SK-N-SH (cell line): ENCODE measurements around the gene SLC12A6. TPM values are rescaled to one million over a fixed set of nuclear protein-coding genes. Genes with fewer than 3 reads are reported as not detected.

Experiments used
- CTCF ChIA-PET: fragments of 300-600, 350-600 bp; formaldehyde crosslinking; extraction: SDS; loops from one replicate; lab custom pipeline; 2021; lab: Yijun Ruan, JAX
- POLR2A ChIA-PET: fragments of 350-600 bp; sonication (Branson Sonifier 250); formaldehyde crosslinking; extraction: SDS; loops from one replicate; lab custom pipeline; 2020; ENCODE audit warnings: antibody characterized with exemption, inconsistent platforms; lab: Yijun Ruan, JAX
- DNase-seq: peaks from one replicate; pipeline ENCODE4 v3.0.0; 2012
- H2AFZ ChIP-seq: fragments of 200-600 bp; sonication (generic); 2 replicates; pipeline ENCODE4 v1.8.1; 2016; ENCODE audit warnings: antibody characterized with exemption, mild to moderate bottlenecking, low read depth
- H3F3A ChIP-seq: fragments of 200-600 bp; sonication (generic); replicated peaks from 2 replicates; pipeline ENCODE3; 2016; ENCODE audit warnings: antibody characterized with exemption, mild to moderate bottlenecking; ENCODE audit not compliant: insufficient read depth
- H3K27ac ChIP-seq, 2 experiments: fragments of 200-500 bp in 1 of 2; fragments of 200-600 bp in 1 of 2; sonication (Bioruptor generic) in 1 of 2; sonication (generic), shearing (Covaris generic) in 1 of 2; 2 replicates each; pipeline versions ENCODE4 v1.5.1 to v1.6.1; 2014 to 2016; ENCODE audit warnings: low read depth in 2 of 2, inconsistent platforms in 1 of 2, low read length in 1 of 2, mild to moderate bottlenecking in 1 of 2, mixed read lengths in 1 of 2
- H3K27me3 ChIP-seq: fragments of 200-600 bp; sonication (generic), shearing (Covaris generic); 2 replicates; pipeline ENCODE4 v1.6.1; 2016; ENCODE audit warnings: mixed run types; ENCODE audit not compliant: insufficient read depth
- H3K36me3 ChIP-seq, 2 experiments: fragments of 200-500 bp in 1 of 2; fragments of 200-600 bp in 1 of 2; sonication (Bioruptor generic) in 1 of 2; sonication (generic) in 1 of 2; replicated peaks in 1 of 2; 2 replicates each; pipeline versions ENCODE3 to v1.5.1; 2014 to 2016; ENCODE audit warnings: low read length in 1 of 2, mild to moderate bottlenecking in 1 of 2; ENCODE audit not compliant: insufficient read depth in 2 of 2, control insufficient read depth in 1 of 2
- H3K4me1 ChIP-seq, 2 experiments: fragments of 200-500 bp in 1 of 2; fragments of 200-600 bp in 1 of 2; sonication (Bioruptor generic) in 1 of 2; sonication (generic), shearing (Covaris generic) in 1 of 2; 2 replicates each; pipeline versions ENCODE4 v1.5.1 to v1.6.1; 2014 to 2016; ENCODE audit warnings: low read depth in 1 of 2, low read length in 1 of 2, mixed run types in 1 of 2; ENCODE audit not compliant: insufficient read depth in 2 of 2, control insufficient read depth in 1 of 2
- H3K4me2 ChIP-seq: fragments of 200-600 bp; sonication (generic), shearing (Covaris generic); 2 replicates; pipeline ENCODE4 v1.6.1; 2017; ENCODE audit warnings: mixed run types
- H3K4me3 ChIP-seq, 2 experiments: fragments of 200-500 bp in 1 of 2; fragments of 200-600 bp in 1 of 2; sonication (Bioruptor generic) in 1 of 2; sonication (generic), shearing (Covaris generic) in 1 of 2; 2 replicates each; pipeline versions ENCODE4 v1.5.1 to v1.8.1; 2014 to 2016; ENCODE audit warnings: low read depth in 2 of 2, inconsistent platforms in 1 of 2, low read length in 1 of 2, mild to moderate bottlenecking in 1 of 2, mixed read lengths in 1 of 2, moderate library complexity in 1 of 2
- H3K79me2 ChIP-seq: fragments of 200-600 bp; sonication (generic); 2 replicates; pipeline ENCODE4 v1.8.1; 2017; ENCODE audit warnings: mild to moderate bottlenecking; ENCODE audit not compliant: insufficient read depth
- H3K9ac ChIP-seq: fragments of 200-600 bp; sonication (generic); 2 replicates; pipeline ENCODE4 v1.6.1; 2017; ENCODE audit warnings: mixed run types
- H3K9me2 ChIP-seq: fragments of 200-600 bp; sonication (generic); 2 replicates; pipeline ENCODE4 v1.6.1; 2017; ENCODE audit warnings: mixed run types
- H3K9me3 ChIP-seq: fragments of 200-600 bp; sonication (generic); 2 replicates; pipeline ENCODE4 v1.6.1; 2017; ENCODE audit warnings: mixed run types, mild to moderate bottlenecking, moderate library complexity
- H4K20me1 ChIP-seq: fragments of 200-600 bp; sonication (generic); 2 replicates; pipeline ENCODE4 v1.6.1; 2017; ENCODE audit warnings: mild to moderate bottlenecking, mixed run types; ENCODE audit not compliant: insufficient read depth
- CHD2 ChIP-seq: fragments of 150-350 bp; IDR thresholded peaks from 2 replicates; pipeline ENCODE4 v1.6.1; 2018; ENCODE audit warnings: low read length; ENCODE audit not compliant: partially characterized antibody
- ELF1 ChIP-seq: IDR thresholded peaks from 2 replicates; pipeline ENCODE4 v1.4.0; 2012
- FOXM1 ChIP-seq: IDR thresholded peaks from 2 replicates; pipeline ENCODE4 v1.4.0; 2012; ENCODE audit warnings: low read depth, mild to moderate bottlenecking
- MEF2A ChIP-seq: IDR thresholded peaks from 2 replicates; pipeline ENCODE4 v1.4.0; 2012; ENCODE audit warnings: low read depth, borderline replicate concordance
- RAD21 ChIP-seq: IDR thresholded peaks from 2 replicates; pipeline ENCODE4 v1.6.1; 2012; ENCODE audit warnings: mild to moderate bottlenecking, low read length
- TCF12 ChIP-seq: IDR thresholded peaks from 2 replicates; pipeline ENCODE4 v1.4.0; 2012
- WGBS: methylation state at CpG from one replicate; pipeline ENCODE4 v1.1.6; 2017; ENCODE audit warnings: low lambda C conversion rate; 5-methylcytosine and 5-hydroxymethylcytosine counted together
- polyA plus RNA-seq, 3 experiments: library from polyadenylated mRNA; depleted of rRNA; stranded (reverse); fragments of >200 nt; gene quantifications; 2 replicates each; pipeline ENCODE4 v1.2.3, GENCODE V29; 2012
- TF ChIP-seq, protein P1 (sequence below): IDR thresholded peaks from 2 replicates; pipeline ENCODE4; 2012
- TF ChIP-seq, protein P2 (sequence below): IDR thresholded peaks from 2 replicates; pipeline ENCODE4 v1.4.0; 2012; ENCODE audit warnings: low read depth, borderline replicate concordance
- TF ChIP-seq, protein P3 (sequence below): IDR thresholded peaks from 2 replicates; pipeline ENCODE4 v1.4.0; 2012; ENCODE audit warnings: low read depth, borderline replicate concordance
- TF ChIP-seq, protein P4 (sequence below): IDR thresholded peaks from 2 replicates; pipeline ENCODE4 v1.6.1; 2012; ENCODE audit warnings: mild to moderate bottlenecking, low read depth, low read length, moderate library complexity

The SLC12A6 gene
- polyA plus RNA-seq, 1 of the 3 experiments (the other 2 are of a cell fraction): 7.7 TPM

DNA sequence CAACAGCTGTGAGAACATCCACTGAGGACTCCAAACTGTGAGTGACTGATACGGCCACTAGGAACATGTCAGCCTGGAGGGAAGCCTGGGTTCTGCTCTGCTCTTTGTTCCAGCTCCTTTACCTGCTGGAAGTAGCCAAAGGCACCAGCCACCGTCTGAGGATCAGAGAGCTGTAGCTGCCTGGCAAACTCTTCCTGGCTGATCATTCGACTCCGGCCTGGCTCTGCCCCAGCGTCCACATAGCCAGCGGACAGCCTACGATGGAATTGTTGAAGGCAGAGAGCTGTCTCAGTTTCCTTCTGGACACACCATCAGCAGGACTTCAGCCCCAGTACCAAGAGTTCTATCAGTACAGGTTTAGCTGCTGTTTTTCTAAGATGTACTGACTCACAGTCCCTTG is 23.7 kb upstream of the SLC12A6 start:
- POLR2A ChIA-PET: interaction anchor here (1.0 kb wide), 1 partner anchor 23 kb away, joined by 3 read pairs; no protein-coding TSS in a partner anchor
- Histone ChIP-seq H3K9me3 (no peaks in the 10 kb centered on the region), H3K4me1 (peaks cover 0 to 13% of the 10 kb centered on the region in 2 experiments; a peak in 1 of 4 replicates), H3K79me2 (peaks cover 18% of the 10 kb centered on the region), H4K20me1 (peaks cover 13% of the 10 kb centered on the region), H3K4me2 (no peak overlapping the region), H3K27me3 (no peaks in the 10 kb centered on the region), H3K9me2 (no peaks in the 10 kb centered on the region), H3F3A (no peaks in the 10 kb centered on the region), H3K36me3 (peaks cover 13 to 65% of the 10 kb centered on the region in 2 experiments), H2AFZ (no peak overlapping the region), H3K9ac (no peak overlapping the region), H3K27ac (no peak overlapping the region), H3K4me3 (no peak overlapping the region)
- TF ChIP-seq FOXM1 (no peak), ELF1 (no peak), CHD2 (no peak), TCF12 (no peak), RAD21 (no peak), MEF2A (no peak)
- TF ChIP-seq, protein P1, sequence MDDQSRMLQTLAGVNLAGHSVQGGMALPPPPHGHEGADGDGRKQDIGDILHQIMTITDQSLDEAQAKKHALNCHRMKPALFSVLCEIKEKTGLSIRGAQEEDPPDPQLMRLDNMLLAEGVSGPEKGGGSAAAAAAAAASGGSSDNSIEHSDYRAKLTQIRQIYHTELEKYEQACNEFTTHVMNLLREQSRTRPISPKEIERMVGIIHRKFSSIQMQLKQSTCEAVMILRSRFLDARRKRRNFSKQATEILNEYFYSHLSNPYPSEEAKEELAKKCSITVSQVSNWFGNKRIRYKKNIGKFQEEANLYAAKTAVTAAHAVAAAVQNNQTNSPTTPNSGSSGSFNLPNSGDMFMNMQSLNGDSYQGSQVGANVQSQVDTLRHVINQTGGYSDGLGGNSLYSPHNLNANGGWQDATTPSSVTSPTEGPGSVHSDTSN: no peak
- TF ChIP-seq, protein P2, sequence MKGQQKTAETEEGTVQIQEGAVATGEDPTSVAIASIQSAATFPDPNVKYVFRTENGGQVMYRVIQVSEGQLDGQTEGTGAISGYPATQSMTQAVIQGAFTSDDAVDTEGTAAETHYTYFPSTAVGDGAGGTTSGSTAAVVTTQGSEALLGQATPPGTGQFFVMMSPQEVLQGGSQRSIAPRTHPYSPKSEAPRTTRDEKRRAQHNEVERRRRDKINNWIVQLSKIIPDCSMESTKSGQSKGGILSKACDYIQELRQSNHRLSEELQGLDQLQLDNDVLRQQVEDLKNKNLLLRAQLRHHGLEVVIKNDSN: no peak
- TF ChIP-seq, protein P3, sequence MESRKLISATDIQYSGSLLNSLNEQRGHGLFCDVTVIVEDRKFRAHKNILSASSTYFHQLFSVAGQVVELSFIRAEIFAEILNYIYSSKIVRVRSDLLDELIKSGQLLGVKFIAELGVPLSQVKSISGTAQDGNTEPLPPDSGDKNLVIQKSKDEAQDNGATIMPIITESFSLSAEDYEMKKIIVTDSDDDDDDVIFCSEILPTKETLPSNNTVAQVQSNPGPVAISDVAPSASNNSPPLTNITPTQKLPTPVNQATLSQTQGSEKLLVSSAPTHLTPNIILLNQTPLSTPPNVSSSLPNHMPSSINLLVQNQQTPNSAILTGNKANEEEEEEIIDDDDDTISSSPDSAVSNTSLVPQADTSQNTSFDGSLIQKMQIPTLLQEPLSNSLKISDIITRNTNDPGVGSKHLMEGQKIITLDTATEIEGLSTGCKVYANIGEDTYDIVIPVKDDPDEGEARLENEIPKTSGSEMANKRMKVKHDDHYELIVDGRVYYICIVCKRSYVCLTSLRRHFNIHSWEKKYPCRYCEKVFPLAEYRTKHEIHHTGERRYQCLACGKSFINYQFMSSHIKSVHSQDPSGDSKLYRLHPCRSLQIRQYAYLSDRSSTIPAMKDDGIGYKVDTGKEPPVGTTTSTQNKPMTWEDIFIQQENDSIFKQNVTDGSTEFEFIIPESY: no peak
- TF ChIP-seq, protein P4, sequence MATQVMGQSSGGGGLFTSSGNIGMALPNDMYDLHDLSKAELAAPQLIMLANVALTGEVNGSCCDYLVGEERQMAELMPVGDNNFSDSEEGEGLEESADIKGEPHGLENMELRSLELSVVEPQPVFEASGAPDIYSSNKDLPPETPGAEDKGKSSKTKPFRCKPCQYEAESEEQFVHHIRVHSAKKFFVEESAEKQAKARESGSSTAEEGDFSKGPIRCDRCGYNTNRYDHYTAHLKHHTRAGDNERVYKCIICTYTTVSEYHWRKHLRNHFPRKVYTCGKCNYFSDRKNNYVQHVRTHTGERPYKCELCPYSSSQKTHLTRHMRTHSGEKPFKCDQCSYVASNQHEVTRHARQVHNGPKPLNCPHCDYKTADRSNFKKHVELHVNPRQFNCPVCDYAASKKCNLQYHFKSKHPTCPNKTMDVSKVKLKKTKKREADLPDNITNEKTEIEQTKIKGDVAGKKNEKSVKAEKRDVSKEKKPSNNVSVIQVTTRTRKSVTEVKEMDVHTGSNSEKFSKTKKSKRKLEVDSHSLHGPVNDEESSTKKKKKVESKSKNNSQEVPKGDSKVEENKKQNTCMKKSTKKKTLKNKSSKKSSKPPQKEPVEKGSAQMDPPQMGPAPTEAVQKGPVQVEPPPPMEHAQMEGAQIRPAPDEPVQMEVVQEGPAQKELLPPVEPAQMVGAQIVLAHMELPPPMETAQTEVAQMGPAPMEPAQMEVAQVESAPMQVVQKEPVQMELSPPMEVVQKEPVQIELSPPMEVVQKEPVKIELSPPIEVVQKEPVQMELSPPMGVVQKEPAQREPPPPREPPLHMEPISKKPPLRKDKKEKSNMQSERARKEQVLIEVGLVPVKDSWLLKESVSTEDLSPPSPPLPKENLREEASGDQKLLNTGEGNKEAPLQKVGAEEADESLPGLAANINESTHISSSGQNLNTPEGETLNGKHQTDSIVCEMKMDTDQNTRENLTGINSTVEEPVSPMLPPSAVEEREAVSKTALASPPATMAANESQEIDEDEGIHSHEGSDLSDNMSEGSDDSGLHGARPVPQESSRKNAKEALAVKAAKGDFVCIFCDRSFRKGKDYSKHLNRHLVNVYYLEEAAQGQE: no peak
- DNase-seq: no peak
- CTCF ChIA-PET: interaction anchor here (1.2 to 1.5 kb wide), 2 partner anchors 120 to 227 kb away, joined by 3 to 4 read pairs; no protein-coding TSS in a partner anchor
- WGBS: 100% methylated on average over 1 of the region's 7 CpGs
